Breast epithelium (tissue), 3 donors: ENCODE measurements around the gene EFNA3.

Experiments used
- POLR2A ChIP-seq: fragments of 450-650 bp; IDR thresholded peaks from one replicate; pipeline ENCODE4 v1.6.1; 2016; ENCODE audit warnings: antibody characterized with exemption, mild to moderate bottlenecking, moderate library complexity
- POLR2AphosphoS5 ChIP-seq, 3 donors: sonication (generic); formaldehyde crosslinking; IDR thresholded peaks; one replicate each; pipeline ENCODE4 v1.6.1; 2017; ENCODE audit warnings: antibody characterized with exemption in 3 of 3
- TF ChIP-seq, protein P1 (sequence below), 3 donors: fragments of 450-650 bp; IDR thresholded peaks; one replicate each; pipeline ENCODE4 v1.5.1; 2016 to 2017; ENCODE audit warnings: antibody characterized with exemption in 3 of 3, mild to moderate bottlenecking in 3 of 3, moderate library complexity in 3 of 3

DNA sequence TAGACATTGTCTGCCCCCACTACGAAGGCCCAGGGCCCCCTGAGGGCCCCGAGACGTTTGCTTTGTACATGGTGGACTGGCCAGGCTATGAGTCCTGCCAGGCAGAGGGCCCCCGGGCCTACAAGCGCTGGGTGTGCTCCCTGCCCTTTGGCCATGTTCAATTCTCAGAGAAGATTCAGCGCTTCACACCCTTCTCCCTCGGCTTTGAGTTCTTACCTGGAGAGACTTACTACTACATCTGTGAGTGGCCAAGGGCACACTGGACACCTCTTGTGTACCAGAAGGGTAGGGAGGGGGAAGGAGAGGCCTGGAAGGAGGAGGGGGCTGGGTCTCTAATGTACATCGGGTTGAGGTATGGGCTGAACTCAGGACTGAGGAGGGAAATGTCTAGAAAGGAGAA is 11.9 kb upstream of the EFNA3 start:
- TF ChIP-seq, protein P1, sequence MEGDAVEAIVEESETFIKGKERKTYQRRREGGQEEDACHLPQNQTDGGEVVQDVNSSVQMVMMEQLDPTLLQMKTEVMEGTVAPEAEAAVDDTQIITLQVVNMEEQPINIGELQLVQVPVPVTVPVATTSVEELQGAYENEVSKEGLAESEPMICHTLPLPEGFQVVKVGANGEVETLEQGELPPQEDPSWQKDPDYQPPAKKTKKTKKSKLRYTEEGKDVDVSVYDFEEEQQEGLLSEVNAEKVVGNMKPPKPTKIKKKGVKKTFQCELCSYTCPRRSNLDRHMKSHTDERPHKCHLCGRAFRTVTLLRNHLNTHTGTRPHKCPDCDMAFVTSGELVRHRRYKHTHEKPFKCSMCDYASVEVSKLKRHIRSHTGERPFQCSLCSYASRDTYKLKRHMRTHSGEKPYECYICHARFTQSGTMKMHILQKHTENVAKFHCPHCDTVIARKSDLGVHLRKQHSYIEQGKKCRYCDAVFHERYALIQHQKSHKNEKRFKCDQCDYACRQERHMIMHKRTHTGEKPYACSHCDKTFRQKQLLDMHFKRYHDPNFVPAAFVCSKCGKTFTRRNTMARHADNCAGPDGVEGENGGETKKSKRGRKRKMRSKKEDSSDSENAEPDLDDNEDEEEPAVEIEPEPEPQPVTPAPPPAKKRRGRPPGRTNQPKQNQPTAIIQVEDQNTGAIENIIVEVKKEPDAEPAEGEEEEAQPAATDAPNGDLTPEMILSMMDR (IDR thresholded peaks at IDR 0.05) = no peak
- no peak for TF ChIP-seq POLR2AphosphoS5 (IDR thresholded peaks at IDR 0.05)
- no peak for TF ChIP-seq POLR2A
